ENCODE measurements around the gene ATXN1.

The ATXN1 gene

DNA sequence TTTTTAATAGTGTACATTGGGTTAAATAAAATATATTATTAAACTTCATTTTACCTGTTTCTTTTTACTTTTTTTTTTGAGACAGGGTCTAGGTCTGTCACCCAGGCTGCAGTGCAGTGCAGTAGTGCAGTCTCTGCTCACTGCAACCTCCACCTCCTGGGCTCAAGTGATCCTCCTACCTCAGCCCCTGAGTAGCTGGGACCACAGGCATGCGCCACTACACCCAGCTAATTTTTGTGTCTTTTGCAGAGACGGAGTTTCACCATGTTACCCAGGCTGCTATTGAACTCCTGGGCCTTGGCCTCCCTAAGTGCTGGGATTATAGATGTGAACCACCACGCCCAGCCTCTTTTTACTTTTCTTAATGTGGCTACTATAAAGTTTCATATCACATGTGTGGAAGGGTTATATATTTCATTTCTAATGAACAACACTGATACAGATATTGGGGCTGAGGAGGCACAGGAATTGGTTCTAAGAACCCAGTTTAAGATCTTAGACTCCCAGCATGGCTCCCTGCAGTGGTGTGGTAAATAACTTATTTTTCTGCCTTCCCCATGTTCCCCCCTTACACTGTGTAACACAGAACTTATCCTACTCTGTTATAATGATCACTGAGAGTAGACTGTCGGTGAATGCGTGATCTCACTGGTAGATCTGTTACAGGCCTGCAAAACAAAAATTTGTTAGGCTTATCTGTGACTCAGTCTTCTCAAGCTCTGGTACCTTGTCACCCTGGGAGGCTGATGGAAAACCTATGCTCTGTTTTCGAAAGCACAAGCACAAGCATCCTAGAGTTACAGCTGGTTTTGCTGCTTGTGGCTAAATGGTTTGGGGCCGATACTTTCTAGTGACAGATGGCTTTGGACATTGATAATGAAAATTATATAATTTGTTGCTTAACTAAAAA is 5.8 kb upstream of the ATXN1 start:
- H3K4me3 ChIP-seq (replicated peaks; ENCODE audit: low read depth, low read length), result no peak overlapping the region
- TF ChIP-seq CTCF (IDR thresholded peaks at IDR 0.05; ENCODE audit: low read depth, low read length, missing control alignments), result no peak
- DNase-seq (ENCODE audit: extremely low read depth, low read depth), result no peak

GRCh38 chr6:16766043-16766536 is 4.8 kb upstream of the ATXN1 start:
- H3K4me3 ChIP-seq (replicated peaks; ENCODE audit: low read depth, low read length), result no peak overlapping the region
- DNase-seq (ENCODE audit: extremely low read depth, low read depth), result peak; percentile 98
- no peak for TF ChIP-seq CTCF (IDR thresholded peaks at IDR 0.05; ENCODE audit: low read depth, low read length, missing control alignments)

GRCh38 chr6:16765235-16765634 is 4.0 kb upstream of the ATXN1 start:
- no peak overlapping the region for H3K4me3 ChIP-seq (replicated peaks; ENCODE audit: low read depth, low read length)
- no peak for DNase-seq (ENCODE audit: extremely low read depth, low read depth)
- TF ChIP-seq CTCF (IDR thresholded peaks at IDR 0.05; ENCODE audit: low read depth, low read length, missing control alignments), result no peak

- H3K4me3 ChIP-seq (replicated peaks; ENCODE audit: low read depth, low read length), result peak overlapping the region; percentile 72; the same call in 1 of the 2 replicates
- peak; percentile 37 for TF ChIP-seq CTCF (IDR thresholded peaks at IDR 0.05; ENCODE audit: low read depth, low read length, missing control alignments)
- DNase-seq (ENCODE audit: extremely low read depth, low read depth), result no peak
Measured at GRCh38 chr6:16764188-16764950, 3.1 kb upstream of the ATXN1 start.

- peak; percentile 67 for TF ChIP-seq CTCF (IDR thresholded peaks at IDR 0.05; ENCODE audit: low read depth, low read length, missing control alignments)
- H3K4me3 ChIP-seq (replicated peaks; ENCODE audit: low read depth, low read length), result peak overlapping the region; percentile 72
- peak; percentile 69 for DNase-seq (ENCODE audit: extremely low read depth, low read depth)
Measured at GRCh38 chr6:16762550-16763477, 1.6 kb upstream of the ATXN1 start.

- no peak for TF ChIP-seq CTCF (IDR thresholded peaks at IDR 0.05; ENCODE audit: low read depth, low read length, missing control alignments)
- DNase-seq (ENCODE audit: extremely low read depth, low read depth), result no peak
- H3K4me3 ChIP-seq (replicated peaks; ENCODE audit: low read depth, low read length), result peak overlapping the region; percentile 72
Measured at GRCh38 chr6:16762268-16762549, 949 bp upstream of the ATXN1 start.

Measured in HFF-Myc (cell line).